Cerebellar nuclear complex (tissue), 1 donor: ENCODE measurements around the gene INTS6.

Experiments
- DNase-seq, 2 experiments: peaks; one replicate each; lab custom pipeline; 2025; lab: John Stamatoyannopoulos, UW

INTS6 gene

GRCh38 chr13:51317262-51317661 is 135.6 kb downstream of the INTS6 start:
- DNase-seq, result no peak

- no peak for DNase-seq
These were observed 139.2 kb downstream of the INTS6 start for GRCh38 chr13:51313619-51314018.

- DNase-seq, result no peak
These were observed 140.8 kb downstream of the INTS6 start for GRCh38 chr13:51311957-51312520.
